ENCODE data around the gene SLC16A8.
A peak's percentile ranks its signal among the peaks of the same experiment; 100 is the strongest.
"Not testable (repeated sequence)": the region's sequence is repeated elsewhere in the genome, so short reads cannot be mapped to it uniquely, and the experiment has no call there.

The SLC16A8 gene

DNA sequence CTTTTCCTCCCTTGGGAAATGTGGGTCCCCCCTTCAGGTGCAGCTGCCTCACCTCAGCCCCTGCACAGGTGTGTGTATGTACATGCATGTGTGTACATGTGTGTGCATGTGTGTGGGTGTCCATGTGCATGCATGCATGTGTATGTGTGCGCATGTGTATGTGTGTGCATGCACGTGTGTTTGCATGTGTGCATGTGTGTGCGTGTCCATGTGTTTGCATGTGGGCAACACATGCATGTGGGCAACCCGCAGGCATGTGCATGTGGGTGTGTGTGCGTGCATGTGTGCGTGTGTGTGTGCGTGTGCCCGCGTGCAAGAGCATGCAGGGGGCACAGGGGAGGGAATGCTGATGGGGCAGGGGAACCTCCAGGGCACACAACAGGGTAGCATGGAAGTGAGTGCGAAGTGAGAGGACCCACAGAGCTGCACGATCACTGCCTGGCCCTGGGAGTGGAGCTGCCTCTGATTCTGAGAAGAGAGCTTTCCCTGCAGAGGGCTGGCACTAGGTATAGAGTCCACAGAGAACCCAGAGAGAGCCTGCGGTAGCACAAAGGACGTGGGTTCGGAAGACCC is 41.1 kb upstream of the SLC16A8 start:
- Histone ChIP-seq H3K36me3 (peaks cover 7% of the 10 kb centered on the region; the same call in 1 of the 2 replicates), H3K27me3 (ENCODE audit: insufficient read depth, low read depth, severe bottlenecking) (no peaks in the 10 kb centered on the region), H3K27ac (no peak overlapping the region), H3K9me3 (ENCODE audit: severe bottlenecking) (no peaks in the 10 kb centered on the region), H3K4me3 (ENCODE audit: low read depth, low read length) (no peak overlapping the region)
- TF ChIP-seq, protein P1, sequence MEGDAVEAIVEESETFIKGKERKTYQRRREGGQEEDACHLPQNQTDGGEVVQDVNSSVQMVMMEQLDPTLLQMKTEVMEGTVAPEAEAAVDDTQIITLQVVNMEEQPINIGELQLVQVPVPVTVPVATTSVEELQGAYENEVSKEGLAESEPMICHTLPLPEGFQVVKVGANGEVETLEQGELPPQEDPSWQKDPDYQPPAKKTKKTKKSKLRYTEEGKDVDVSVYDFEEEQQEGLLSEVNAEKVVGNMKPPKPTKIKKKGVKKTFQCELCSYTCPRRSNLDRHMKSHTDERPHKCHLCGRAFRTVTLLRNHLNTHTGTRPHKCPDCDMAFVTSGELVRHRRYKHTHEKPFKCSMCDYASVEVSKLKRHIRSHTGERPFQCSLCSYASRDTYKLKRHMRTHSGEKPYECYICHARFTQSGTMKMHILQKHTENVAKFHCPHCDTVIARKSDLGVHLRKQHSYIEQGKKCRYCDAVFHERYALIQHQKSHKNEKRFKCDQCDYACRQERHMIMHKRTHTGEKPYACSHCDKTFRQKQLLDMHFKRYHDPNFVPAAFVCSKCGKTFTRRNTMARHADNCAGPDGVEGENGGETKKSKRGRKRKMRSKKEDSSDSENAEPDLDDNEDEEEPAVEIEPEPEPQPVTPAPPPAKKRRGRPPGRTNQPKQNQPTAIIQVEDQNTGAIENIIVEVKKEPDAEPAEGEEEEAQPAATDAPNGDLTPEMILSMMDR (IDR thresholded peaks at IDR 0.05; ENCODE audit: low read depth, low read length) = no peak
- no peak for DNase-seq

DNA sequence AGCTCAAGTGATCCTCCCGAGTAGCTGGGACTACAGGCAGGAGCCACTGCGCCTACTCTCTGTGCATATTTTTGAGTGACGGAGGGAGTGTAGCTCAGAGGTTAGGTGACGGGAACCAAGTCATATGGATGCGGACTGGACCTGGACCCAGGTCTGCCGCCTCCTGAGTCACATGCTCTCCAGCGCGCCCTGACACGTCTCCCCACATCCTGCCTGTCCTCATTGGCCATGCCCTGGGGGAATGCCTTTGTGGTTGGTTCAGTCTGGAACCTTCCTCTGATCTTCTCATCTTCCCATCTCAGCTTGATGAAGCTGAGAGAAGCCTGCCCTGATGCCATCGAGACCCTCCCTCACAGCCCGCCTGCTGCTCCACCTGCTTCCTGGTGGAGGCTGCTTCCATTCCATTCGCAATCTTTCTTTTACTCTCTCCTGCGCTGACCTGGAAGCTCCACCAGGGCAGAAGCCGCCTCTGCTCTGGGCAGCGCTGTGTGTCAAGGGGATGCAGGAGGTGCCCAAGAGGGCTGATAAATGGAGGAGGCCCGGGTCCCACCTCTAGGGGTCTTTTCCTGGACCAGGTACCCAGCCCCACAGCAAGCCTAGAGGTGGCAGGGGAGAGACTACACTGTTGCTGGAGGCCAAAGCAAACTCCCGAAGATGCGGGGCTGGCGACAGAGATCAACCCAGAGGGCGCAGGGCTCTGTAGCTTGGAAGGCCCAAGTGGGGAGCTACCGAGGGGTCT is 40.4 kb upstream of the SLC16A8 start:
- H3K27ac ChIP-seq = no peak overlapping the region
- peak; percentile 29 for DNase-seq

DNA sequence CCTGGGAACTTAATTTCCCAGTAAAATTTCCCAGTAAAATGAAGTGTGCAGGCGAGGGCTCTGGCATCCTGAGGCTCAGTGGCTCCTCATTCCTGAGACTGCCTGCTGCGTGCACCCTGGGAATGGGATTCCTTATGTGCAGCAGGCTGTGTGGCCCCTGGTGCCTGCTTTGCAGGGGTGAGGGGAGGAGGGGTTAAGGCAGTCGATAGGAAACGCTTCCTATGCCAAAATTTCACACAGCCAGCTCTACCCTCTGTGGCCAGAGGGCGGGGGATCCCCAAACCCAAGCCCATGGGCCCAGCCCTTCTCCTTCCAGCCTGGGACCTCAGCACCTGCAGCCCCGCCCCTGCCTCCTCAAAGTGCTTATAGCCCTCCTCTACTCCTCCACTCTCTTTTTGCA is 38.6 kb upstream of the SLC16A8 start:
- Histone ChIP-seq H3K27ac (no peak overlapping the region), H3K27me3 (ENCODE audit: insufficient read depth, low read depth, severe bottlenecking) (no peaks in the 10 kb centered on the region), H3K36me3 (peaks cover 1% of the 10 kb centered on the region; the same call in 1 of the 2 replicates), H3K4me3 (ENCODE audit: low read depth, low read length) (no peak overlapping the region), H3K9me3 (ENCODE audit: severe bottlenecking) (no peaks in the 10 kb centered on the region)
- DNase-seq = no peak
- TF ChIP-seq, protein P1 (IDR thresholded peaks at IDR 0.05; ENCODE audit: low read depth, low read length) = no peak

More for the DNA sequence above, 40.4 kb upstream of the SLC16A8 start:
- peaks cover 7% of the 10 kb centered on the region; the same call in 1 of the 2 replicates for H3K36me3 ChIP-seq
- H3K4me3 ChIP-seq (ENCODE audit: low read depth, low read length) = no peak overlapping the region
- TF ChIP-seq, protein P1 (IDR thresholded peaks at IDR 0.05; ENCODE audit: low read depth, low read length) = 0 out of 2 replicates have a peak, but pooled peaks have one; percentile 10
- H3K27me3 ChIP-seq (ENCODE audit: insufficient read depth, low read depth, severe bottlenecking) = no peaks in the 10 kb centered on the region
- H3K9me3 ChIP-seq (ENCODE audit: severe bottlenecking) = no peaks in the 10 kb centered on the region

DNA sequence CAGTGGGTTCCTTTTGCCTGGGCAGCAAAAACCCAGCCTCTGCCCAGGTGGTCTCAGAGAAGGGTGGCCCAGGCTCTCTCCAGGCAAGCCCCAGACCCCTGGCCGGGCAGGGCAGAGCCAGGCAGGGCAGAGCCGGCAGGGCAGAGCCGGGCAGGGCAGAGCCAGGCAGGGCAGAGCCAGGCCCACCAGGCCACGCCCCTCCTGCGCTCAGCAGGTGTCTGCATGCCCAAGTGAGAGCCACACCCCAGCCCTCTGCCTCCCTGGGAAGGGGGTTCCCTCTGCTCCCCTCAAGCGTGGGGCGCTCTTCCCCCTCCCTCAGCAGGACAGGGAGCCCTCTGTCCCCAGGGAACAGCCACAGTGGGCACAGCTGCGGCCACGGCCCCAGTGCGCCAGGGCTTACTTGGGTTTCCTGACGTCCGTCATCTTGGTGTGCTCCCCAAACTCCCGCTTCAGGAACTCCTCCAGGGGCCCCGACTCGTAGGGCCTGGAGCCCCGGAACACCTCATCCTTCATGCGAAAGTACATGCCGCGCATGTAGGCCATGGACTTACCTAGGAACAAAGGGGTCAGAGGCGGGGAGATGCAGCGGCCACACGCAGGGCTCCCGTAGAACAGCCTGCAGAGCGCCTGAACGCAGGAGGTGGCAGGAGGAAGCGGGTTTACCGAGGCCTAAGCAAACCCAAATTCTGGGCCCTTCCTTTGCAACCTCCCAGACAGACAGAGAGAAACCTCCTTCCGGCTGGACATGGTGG is 36.6 kb upstream of the SLC16A8 start:
- no peaks in the 10 kb centered on the region for H3K27me3 ChIP-seq (ENCODE audit: insufficient read depth, low read depth, severe bottlenecking)
- no peaks in the 10 kb centered on the region for H3K36me3 ChIP-seq
- H3K4me3 ChIP-seq (ENCODE audit: low read depth, low read length) = no peak overlapping the region
- no peak for DNase-seq
- no peaks in the 10 kb centered on the region for H3K9me3 ChIP-seq (ENCODE audit: severe bottlenecking)
- no peak overlapping the region for H3K27ac ChIP-seq
- TF ChIP-seq, protein P1 (IDR thresholded peaks at IDR 0.05; ENCODE audit: low read depth, low read length) = no peak

DNA sequence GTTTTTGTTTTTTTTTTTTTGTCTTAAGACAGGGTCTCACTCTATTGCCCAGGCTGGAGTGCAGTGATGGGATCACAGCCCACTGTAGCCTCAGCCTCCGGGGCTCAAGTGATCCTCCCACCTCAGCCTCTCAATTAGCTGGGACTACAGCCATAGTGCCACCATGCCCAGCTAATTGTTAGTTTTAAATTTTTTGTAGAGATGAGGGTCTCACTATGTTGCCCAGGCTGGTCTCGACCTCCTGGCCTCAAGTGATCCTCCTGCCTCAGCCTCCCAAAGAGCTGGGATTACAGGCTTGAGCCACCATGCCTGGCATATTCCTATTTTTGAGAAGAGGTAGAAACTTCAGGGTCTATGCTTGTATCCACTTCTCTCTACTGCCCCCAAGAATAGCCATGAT is 34.8 kb upstream of the SLC16A8 start:
- H3K4me3 ChIP-seq (ENCODE audit: low read depth, low read length); H3K27ac ChIP-seq; H3K27me3 ChIP-seq (ENCODE audit: insufficient read depth, low read depth, severe bottlenecking); DNase-seq; H3K9me3 ChIP-seq (ENCODE audit: severe bottlenecking); H3K36me3 ChIP-seq: not testable (repeated sequence)

DNA sequence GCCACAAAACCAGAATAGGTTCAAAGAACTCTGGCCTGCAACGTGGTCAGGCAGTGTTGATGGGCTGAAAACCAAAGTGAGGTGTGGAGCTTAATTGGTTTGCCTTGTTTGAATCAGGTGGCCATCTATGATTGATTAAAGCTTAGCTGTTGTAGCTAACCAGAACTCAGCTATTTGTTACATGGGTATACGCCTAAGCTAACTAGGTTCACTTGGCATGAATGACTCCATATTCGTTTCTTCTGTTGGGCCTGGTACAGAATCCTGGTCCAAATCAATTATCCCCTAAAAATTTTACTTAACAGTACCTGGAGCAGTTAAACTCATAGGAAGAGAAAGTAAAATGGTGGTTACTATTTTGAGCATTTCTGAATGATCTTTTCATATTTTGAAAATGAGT is 34.2 kb upstream of the SLC16A8 start:
- no peaks in the 10 kb centered on the region for H3K9me3 ChIP-seq (ENCODE audit: severe bottlenecking)
- TF ChIP-seq, protein P1 (IDR thresholded peaks at IDR 0.05; ENCODE audit: low read depth, low read length) = no peak
- no peak overlapping the region for H3K27ac ChIP-seq
- no peaks in the 10 kb centered on the region; the same call in 1 of the 2 replicates for H3K36me3 ChIP-seq
- H3K4me3 ChIP-seq (ENCODE audit: low read depth, low read length) = no peak overlapping the region
- no peak for DNase-seq
- H3K27me3 ChIP-seq (ENCODE audit: insufficient read depth, low read depth, severe bottlenecking) = no peaks in the 10 kb centered on the region

DNA sequence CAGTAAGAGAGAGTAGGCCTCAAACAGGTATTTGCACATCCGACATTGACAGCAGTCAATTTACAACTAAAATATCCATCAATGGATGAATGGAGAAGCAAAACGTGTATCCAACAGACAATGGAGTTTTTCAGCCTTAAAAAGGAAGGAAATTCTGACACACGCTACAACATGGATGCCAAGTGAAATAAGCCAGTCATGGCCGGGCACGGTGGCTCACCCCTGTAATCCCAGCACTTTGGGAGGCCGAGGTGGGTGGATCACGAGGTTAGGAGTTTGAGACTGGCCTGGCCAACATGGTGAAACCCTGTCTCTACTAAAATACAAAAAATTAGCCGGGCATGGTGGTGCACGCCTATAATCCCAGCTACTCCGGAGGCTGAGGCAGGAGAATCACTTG is 33.6 kb upstream of the SLC16A8 start:
- H3K9me3 ChIP-seq (ENCODE audit: severe bottlenecking); H3K36me3 ChIP-seq; H3K4me3 ChIP-seq (ENCODE audit: low read depth, low read length); H3K27ac ChIP-seq; DNase-seq; H3K27me3 ChIP-seq (ENCODE audit: insufficient read depth, low read depth, severe bottlenecking): not testable (repeated sequence)
